GM19372 (cell line): ENCODE measurements around the gene ZNF467.

Experiments
- ATAC-seq: cut with Tn5 transposase; IDR thresholded peaks from one replicate; pipeline ENCODE4 v1.9.1; 2021; ENCODE audit warnings: mild to moderate bottlenecking, low read depth, moderate library complexity; ENCODE audit not compliant: unreplicated experiment

ZNF467 gene

DNA sequence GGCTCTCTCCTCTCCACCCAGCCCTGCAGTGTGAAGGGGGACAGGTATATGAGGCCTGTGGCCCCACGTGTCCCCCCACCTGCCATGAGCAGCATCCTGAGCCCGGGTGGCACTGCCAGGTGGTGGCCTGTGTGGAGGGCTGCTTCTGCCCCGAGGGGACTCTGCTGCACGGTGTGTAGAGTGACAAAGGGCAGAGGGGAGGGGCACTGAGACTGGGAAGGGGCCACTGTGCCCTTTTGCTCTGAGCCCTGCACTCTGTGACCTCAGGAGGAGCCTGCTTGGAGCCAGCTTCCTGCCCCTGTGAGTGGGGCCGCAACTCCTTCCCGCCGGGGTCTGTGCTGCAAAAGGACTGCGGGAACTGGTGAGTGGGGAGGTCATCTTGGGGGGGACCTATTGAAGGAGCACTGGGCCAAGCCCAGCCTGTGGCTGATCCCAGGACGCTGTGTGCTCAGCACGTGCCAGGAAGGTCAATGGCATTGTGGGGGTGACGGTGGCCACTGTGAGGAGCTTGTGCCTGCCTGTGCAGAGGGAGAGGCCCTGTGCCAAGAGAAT, 15.0 kb upstream of the ZNF467 start:
- ATAC-seq, result no peak

GRCh38 chr7:149787428-149788299, 14.3 kb upstream of the ZNF467 start:
- ATAC-seq, result no peak

DNA sequence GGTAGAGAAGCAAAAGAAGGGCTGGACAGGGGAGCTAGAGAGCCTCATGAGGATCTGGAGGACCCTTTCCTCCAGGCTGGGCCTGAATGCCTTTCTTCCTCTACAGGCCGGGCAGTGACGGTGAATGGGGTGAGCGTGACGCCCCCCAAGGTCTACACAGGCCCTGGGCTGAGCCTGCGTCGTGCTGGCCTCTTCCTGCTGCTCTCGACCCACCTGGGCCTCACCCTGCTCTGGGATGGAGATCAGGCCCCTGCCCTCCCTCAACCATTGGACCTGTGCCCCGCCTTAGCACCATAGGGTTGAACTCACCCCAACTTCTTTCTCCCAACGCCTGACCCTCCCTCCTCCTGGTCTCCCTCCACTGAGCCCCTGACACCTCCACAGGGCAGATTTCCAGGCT, 12.6 kb upstream of the ZNF467 start:
- ATAC-seq, result no peak

GRCh38 chr7:149785402-149785801, 12.0 kb upstream of the ZNF467 start:
- no peak for ATAC-seq

- no peak for ATAC-seq
These were observed 10.8 kb upstream of the ZNF467 start for GRCh38 chr7:149784251-149784608.

- ATAC-seq, result no peak
These were observed 10.2 kb upstream of the ZNF467 start for GRCh38 chr7:149783386-149784250.

DNA sequence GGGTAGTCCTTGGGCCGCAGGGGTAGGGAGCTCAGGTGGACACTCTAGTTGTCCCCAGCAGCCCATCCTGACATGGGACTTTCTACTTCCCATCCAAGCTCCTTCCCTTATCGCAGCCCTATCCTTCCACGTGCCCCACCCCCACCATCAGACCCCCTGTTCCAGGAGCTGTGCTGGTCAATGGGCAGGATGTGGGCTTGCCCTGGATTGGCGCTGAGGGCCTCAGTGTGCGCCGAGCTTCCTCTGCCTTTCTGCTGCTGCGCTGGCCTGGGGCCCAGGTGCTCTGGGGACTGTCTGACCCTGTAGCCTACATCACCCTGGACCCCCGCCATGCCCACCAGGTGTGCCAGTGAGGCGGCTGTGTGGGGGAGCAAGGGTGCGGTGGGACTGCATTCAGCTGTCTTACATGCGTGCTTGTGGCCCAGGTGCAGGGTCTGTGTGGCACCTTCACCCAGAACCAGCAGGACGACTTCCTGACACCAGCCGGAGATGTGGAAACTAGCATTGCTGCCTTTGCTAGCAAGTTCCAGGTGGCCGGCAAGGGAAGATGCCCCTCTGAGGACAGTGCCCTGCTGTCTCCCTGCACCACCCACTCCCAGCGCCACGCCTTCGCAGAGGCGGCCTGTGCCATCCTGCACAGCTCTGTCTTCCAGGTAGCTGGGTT, 9.4 kb upstream of the ZNF467 start:
- no peak for ATAC-seq

- no peak for ATAC-seq
These were observed 8.5 kb upstream of the ZNF467 start for GRCh38 chr7:149781921-149782320.

GRCh38 chr7:149780636-149781419, 7.4 kb upstream of the ZNF467 start:
- no peak for ATAC-seq

DNA sequence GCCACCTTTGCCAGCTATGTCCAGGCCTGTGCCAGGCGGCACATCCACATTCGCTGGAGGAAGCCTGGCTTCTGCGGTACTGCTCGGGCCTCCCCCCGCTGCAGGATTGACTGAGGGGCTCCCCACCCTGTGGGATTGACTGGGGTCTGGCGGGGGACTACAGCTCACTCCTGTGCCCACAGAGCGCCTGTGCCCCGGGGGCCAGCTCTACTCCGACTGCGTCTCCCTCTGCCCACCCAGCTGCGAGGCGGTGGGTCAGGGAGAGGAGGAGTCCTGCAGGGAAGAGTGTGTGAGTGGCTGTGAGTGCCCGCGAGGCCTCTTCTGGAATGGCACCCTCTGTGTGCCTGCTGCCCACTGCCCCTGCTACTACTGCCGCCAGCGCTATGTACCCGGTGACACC, 6.7 kb upstream of the ZNF467 start:
- no peak for ATAC-seq

- ATAC-seq, result no peak
These were observed 6.1 kb upstream of the ZNF467 start for GRCh38 chr7:149779502-149779805.

GRCh38 chr7:149778696-149779501, 5.5 kb upstream of the ZNF467 start:
- ATAC-seq, result no peak

- no peak for ATAC-seq
These were observed 4.9 kb upstream of the ZNF467 start for GRCh38 chr7:149778327-149778637.

DNA sequence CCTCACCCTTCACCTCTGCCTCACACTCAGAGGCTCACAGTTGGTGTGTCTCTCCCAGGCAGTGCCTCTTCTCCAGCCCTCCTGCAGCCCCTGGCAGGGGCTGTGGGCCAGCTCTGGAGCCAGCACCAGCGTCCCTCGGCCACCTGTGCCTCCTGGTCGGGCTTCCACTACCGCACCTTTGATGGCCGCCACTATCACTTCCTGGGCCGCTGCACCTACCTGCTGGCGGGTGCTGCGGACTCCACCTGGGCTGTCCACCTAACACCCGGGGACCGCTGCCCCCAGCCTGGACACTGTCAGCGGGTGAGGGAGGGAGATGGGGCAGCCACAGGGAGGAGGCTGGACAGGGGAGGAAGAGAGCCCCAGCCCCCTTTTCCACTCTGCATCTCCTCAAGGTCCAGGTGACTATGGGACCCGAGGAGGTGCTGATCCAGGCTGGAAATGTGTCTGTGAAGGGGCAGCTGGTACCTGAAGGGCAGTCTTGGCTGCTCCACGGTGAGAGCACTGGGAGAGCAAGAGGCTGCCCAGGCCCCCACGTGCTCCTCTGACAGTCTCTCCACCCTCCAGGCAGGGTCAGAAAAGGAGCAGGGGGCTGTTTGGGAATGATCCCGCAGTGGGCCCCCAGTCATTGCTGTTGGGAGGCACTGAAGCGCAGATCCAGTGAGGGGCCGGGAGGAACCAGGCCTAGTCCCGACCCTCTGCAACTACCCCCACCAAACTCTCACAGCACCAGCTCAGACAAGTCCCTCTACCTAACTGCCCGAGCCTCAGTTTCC, 4.4 kb upstream of the ZNF467 start:
- ATAC-seq, result no peak

DNA sequence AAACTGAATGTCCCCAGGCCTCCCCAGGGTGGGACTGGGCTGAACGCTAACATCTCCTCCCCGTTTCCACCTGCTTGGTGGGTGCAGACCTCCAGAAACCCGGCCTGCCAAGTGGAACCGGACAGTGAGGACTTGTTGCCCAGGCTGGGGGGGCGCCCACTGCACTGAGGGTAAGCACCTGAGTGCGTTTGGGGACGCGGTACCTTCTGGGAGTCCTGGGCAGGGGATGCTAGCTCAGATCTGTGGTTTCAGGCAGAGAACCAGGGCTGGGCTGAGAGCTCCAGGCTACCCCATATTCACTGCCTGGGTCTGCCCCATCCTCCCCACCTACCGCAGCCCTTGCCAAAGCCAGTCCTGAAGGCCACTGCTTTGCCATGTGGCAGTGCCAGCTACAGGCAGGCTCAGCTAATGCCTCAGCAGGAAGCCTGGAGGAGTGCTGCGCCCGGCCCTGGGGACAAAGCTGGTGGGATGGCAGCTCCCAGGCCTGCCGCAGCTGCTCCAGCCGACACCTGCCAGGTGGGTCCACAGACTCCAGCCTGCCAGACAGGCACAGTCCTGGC, 3.5 kb upstream of the ZNF467 start:
- no peak for ATAC-seq

DNA sequence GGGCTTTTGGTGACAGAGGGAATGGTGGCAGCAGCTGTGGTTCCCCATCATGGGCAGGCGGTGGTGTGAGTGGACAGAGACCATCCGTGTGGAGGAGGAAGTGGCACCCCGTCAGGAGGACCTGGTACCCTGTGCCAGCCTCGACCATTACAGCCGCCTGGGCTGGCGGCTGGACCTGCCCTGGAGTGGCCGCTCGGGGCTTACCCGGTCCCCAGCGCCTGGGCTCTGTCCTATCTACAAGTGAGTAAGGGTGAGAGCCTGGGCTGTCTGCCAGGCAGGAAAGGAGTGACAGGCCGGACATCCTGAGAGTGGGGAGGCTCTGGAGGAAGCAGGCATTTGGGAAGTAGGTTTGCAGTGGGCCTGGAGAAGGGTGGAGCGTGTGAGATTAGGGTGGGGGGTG, 2.9 kb upstream of the ZNF467 start:
- ATAC-seq, result no peak

DNA sequence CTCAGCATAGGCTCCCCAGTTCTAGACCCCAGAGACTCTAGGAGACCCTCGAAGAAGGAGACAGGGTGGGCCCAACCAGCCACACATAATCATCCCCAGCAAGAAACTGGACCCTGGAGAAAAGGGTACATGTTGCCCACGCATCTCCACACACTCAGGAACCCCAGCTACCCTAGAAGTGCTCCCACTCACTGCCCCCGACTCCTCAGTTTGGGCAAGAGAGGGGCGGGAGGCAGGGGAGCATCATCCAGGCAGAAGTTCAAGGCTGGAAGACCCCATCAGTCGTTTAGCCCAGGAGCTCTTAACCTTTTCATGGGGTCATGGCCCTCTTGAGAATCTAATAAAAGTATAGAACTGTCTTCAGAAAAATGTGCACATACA, 1.8 kb upstream of the ZNF467 start:
- ATAC-seq, result no peak
